GM19452 (cell line): ENCODE measurements around the gene MECR.

ENCODE experiments used
- ATAC-seq: cut with Tn5 transposase; IDR thresholded peaks from one replicate; pipeline ENCODE4 v1.9.1; 2021; ENCODE audit not compliant: unreplicated experiment

MECR gene

GRCh38 chr1:29256394-29256793 is 25.7 kb upstream of the MECR start:
- ATAC-seq: no peak

- ATAC-seq: no peak
Measured at GRCh38 chr1:29255134-29255666, 24.5 kb upstream of the MECR start.

- ATAC-seq: no peak
Measured at GRCh38 chr1:29254346-29254745, 23.6 kb upstream of the MECR start.

- ATAC-seq: no peak
Measured at GRCh38 chr1:29253180-29253579, 22.4 kb upstream of the MECR start.

GRCh38 chr1:29251164-29252124 is 20.7 kb upstream of the MECR start:
- no peak for ATAC-seq

GRCh38 chr1:29249951-29250581 is 19.3 kb upstream of the MECR start:
- no peak for ATAC-seq

GRCh38 chr1:29249170-29249691 is 18.5 kb upstream of the MECR start:
- ATAC-seq: no peak

GRCh38 chr1:29248409-29248808 is 17.7 kb upstream of the MECR start:
- ATAC-seq: no peak

- ATAC-seq: no peak
Measured at GRCh38 chr1:29247571-29248273, 17.0 kb upstream of the MECR start.

GRCh38 chr1:29247044-29247443 is 16.3 kb upstream of the MECR start:
- no peak for ATAC-seq

GRCh38 chr1:29245876-29246275 is 15.1 kb upstream of the MECR start:
- ATAC-seq: no peak

GRCh38 chr1:29245261-29245660 is 14.5 kb upstream of the MECR start:
- no peak for ATAC-seq

- ATAC-seq: no peak
Measured at GRCh38 chr1:29243871-29244200, 13.1 kb upstream of the MECR start.

GRCh38 chr1:29243023-29243870 is 12.5 kb upstream of the MECR start:
- no peak for ATAC-seq

- no peak for ATAC-seq
Measured at GRCh38 chr1:29240986-29241385, 10.3 kb upstream of the MECR start.

GRCh38 chr1:29240400-29240837 is 9.7 kb upstream of the MECR start:
- no peak for ATAC-seq

GRCh38 chr1:29239142-29239541 is 8.4 kb upstream of the MECR start:
- no peak for ATAC-seq

- ATAC-seq: no peak
Measured at GRCh38 chr1:29238620-29239002, 7.9 kb upstream of the MECR start.

- no peak for ATAC-seq
Measured at GRCh38 chr1:29237852-29238619, 7.3 kb upstream of the MECR start.
